Nephron progenitor cell (in vitro differentiated cells): Measurements from ENCODE around the gene CHI3L1.

Experiments
- DNase-seq: peaks from one replicate; pipeline ENCODE4 v3.0.0; 2021
- H3K27ac Mint-ChIP-seq: 2 replicates; pipeline ENCODE4 v1.8.0; 2021; ENCODE audit warnings: mild to moderate bottlenecking, moderate library complexity, mixed read lengths
- H3K27me3 Mint-ChIP-seq: 2 replicates; pipeline ENCODE4 v1.8.0; 2021; ENCODE audit warnings: mild to moderate bottlenecking, low read depth, mixed read lengths; ENCODE audit not compliant: poor library complexity
- H3K36me3 Mint-ChIP-seq: 2 replicates; pipeline ENCODE4 v1.8.0; 2021; ENCODE audit warnings: low read depth, mixed read lengths
- H3K4me1 Mint-ChIP-seq: 2 replicates; pipeline ENCODE4 v1.8.0; 2021; ENCODE audit warnings: mixed read lengths
- H3K4me3 Mint-ChIP-seq: 2 replicates; pipeline ENCODE4 v1.8.0; 2021; ENCODE audit warnings: mild to moderate bottlenecking, moderate library complexity, mixed read lengths
- H3K9me3 Mint-ChIP-seq: 2 replicates; pipeline ENCODE4 v1.8.0; 2021; ENCODE audit warnings: mild to moderate bottlenecking, moderate library complexity, mixed read lengths
- TF ChIP-seq, protein P1 (sequence below): fragments of 200-600 bp; sonication (generic); IDR thresholded peaks from 2 replicates; pipeline ENCODE4 v1.5.0; 2021; ENCODE audit warnings: antibody characterized with exemption

The CHI3L1 gene

GRCh38 chr1:203175237-203175826 lies 11.2 kb downstream of the CHI3L1 start, which contains the start of gene MYBPH:
Gene MYBPH (minus strand): TSS chr1:203175826. CDS start chr1:203175755, 71 bp downstream.
- DNase-seq: no peak
- Mint-ChIP-seq H3K27ac (peak within 1 kb of the TSS; percentile 38), H3K36me3 (no peaks in the 10 kb centered on the region), H3K4me1 (peaks cover 51% of the 10 kb centered on the region), H3K27me3 (peaks cover 7% of the 10 kb centered on the region), H3K9me3 (no peaks in the 10 kb centered on the region), H3K4me3 (no peak within 1 kb of the TSS)
- TF ChIP-seq, protein P1, sequence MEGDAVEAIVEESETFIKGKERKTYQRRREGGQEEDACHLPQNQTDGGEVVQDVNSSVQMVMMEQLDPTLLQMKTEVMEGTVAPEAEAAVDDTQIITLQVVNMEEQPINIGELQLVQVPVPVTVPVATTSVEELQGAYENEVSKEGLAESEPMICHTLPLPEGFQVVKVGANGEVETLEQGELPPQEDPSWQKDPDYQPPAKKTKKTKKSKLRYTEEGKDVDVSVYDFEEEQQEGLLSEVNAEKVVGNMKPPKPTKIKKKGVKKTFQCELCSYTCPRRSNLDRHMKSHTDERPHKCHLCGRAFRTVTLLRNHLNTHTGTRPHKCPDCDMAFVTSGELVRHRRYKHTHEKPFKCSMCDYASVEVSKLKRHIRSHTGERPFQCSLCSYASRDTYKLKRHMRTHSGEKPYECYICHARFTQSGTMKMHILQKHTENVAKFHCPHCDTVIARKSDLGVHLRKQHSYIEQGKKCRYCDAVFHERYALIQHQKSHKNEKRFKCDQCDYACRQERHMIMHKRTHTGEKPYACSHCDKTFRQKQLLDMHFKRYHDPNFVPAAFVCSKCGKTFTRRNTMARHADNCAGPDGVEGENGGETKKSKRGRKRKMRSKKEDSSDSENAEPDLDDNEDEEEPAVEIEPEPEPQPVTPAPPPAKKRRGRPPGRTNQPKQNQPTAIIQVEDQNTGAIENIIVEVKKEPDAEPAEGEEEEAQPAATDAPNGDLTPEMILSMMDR: no peak

- no peak overlapping the region for H3K27ac Mint-ChIP-seq
- no peaks in the 10 kb centered on the region for H3K36me3 Mint-ChIP-seq
- peaks cover 6% of the 10 kb centered on the region for H3K27me3 Mint-ChIP-seq
- no peaks in the 10 kb centered on the region for H3K9me3 Mint-ChIP-seq
- no peak for DNase-seq
- H3K4me3 Mint-ChIP-seq: no peak overlapping the region
- H3K4me1 Mint-ChIP-seq: peaks cover 52% of the 10 kb centered on the region
- TF ChIP-seq, protein P1: no peak
Measured at GRCh38 chr1:203174324-203174985, 12.0 kb downstream of the CHI3L1 start.

DNA sequence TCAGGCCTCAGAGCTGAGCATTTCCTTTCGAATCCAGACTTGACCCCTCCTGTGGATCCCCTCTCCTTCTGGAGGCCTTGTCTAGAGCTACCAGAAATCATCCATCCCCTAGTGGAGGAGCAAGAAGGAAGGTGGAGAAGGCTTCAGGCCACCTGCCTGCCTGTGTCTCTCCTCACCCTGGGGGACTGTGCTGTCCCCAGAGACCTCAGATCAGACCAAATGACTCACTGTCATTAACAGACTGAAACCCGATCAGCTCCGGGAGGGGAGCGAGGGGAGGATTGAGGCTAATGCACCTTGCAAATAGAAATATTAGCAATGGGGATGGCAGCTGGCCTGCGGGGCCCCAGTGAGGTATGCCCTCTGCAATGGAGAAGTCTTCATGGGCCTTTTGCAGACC lies 12.9 kb downstream of the CHI3L1 start:
- Mint-ChIP-seq H3K9me3 (no peaks in the 10 kb centered on the region), H3K27me3 (peaks cover 9% of the 10 kb centered on the region), H3K27ac (peak overlapping the region; percentile 25), H3K36me3 (no peaks in the 10 kb centered on the region), H3K4me3 (peak overlapping the region; percentile 26), H3K4me1 (peaks cover 56% of the 10 kb centered on the region)
- TF ChIP-seq, protein P1: no peak
- no peak for DNase-seq

DNA sequence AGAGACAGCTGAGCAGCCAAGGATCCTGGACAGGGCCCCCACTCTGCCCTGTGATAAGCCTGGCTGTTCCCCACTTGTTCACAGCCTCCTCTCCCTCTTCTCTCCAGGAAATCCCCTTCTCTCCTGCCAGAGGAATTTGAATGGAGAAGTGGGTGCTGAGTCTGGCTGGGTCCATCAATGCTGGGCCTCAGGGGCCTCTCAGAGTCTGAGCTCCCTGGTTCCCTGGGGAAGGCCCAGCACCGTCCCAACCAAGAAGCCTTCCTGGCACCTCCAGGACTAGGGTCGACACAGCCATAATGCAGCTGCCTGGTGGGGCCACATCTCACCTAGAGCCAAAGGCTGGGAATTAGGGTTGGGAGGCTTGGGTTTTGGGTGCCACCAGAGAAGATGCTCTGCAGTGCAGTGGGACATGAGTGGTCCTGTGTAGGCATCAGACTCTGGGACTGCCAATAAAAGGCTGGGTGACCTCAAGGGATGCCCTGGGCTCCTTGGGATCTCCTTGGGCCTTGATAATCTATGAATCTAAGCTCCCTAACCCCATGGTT lies 13.4 kb downstream of the CHI3L1 start:
- Mint-ChIP-seq H3K27me3 (peaks cover 12% of the 10 kb centered on the region), H3K4me1 (peaks cover 56% of the 10 kb centered on the region), H3K9me3 (no peaks in the 10 kb centered on the region), H3K4me3 (no peak overlapping the region), H3K27ac (no peak overlapping the region), H3K36me3 (no peaks in the 10 kb centered on the region)
- TF ChIP-seq, protein P1: no peak
- DNase-seq: no peak

GRCh38 chr1:203172184-203173010 lies 14.1 kb downstream of the CHI3L1 start:
- Mint-ChIP-seq H3K27me3 (peaks cover 12% of the 10 kb centered on the region), H3K27ac (no peak overlapping the region), H3K36me3 (no peaks in the 10 kb centered on the region), H3K9me3 (no peaks in the 10 kb centered on the region), H3K4me3 (no peak overlapping the region), H3K4me1 (peaks cover 56% of the 10 kb centered on the region)
- peak; percentile 61 for DNase-seq
- TF ChIP-seq, protein P1: peak; percentile 66
